ENCODE data around the gene SEL1L2.

SEL1L2 gene

GRCh38 chr20:13856354-13856753 lies 134.1 kb downstream of the SEL1L2 start:
- Histone ChIP-seq H3K27me3 (ENCODE audit: insufficient read depth, low read length, poor library complexity, severe bottlenecking) (no peaks in the 10 kb centered on the region), H3K9ac (ENCODE audit: low read depth, low read length, poor library complexity, severe bottlenecking) (no peak overlapping the region), H3K9me2 (replicated peaks; ENCODE audit: low read depth, low read length) (no peaks in the 10 kb centered on the region), H2AFZ (ENCODE audit: low read length) (no peak overlapping the region), H3K36me3 (ENCODE audit: insufficient read depth, low read length) (no peaks in the 10 kb centered on the region), H4K20me1 (ENCODE audit: insufficient read depth, low read length, poor library complexity, severe bottlenecking) (no peaks in the 10 kb centered on the region), H3K4me3 (ENCODE audit: low read length, poor library complexity, severe bottlenecking) (no peak overlapping the region), H3K4me1 (ENCODE audit: insufficient read depth, low read length, poor library complexity, severe bottlenecking) (no peaks in the 10 kb centered on the region), H3K4me2 (ENCODE audit: low read depth, low read length, poor library complexity, severe bottlenecking) (no peak overlapping the region), H3F3A (ENCODE audit: low read depth) (no peaks in the 10 kb centered on the region), H3K9me3 (ENCODE audit: insufficient read depth, low read depth, low read length) (no peaks in the 10 kb centered on the region), H3K79me2 (ENCODE audit: insufficient read depth, low read length) (no peaks in the 10 kb centered on the region)
- TF ChIP-seq CTCF (conservative IDR thresholded peaks at IDR 0.05; ENCODE audit: low read length) = no peak
- TF ChIP-seq EZH2phosphoT487 (IDR thresholded peaks at IDR 0.05; ENCODE audit: borderline replicate concordance) = no peak

- Histone ChIP-seq H3K79me2 (ENCODE audit: insufficient read depth, low read length) (no peaks in the 10 kb centered on the region), H3K4me2 (ENCODE audit: low read depth, low read length, poor library complexity, severe bottlenecking) (no peak overlapping the region), H3F3A (ENCODE audit: low read depth) (no peaks in the 10 kb centered on the region), H4K20me1 (ENCODE audit: insufficient read depth, low read length, poor library complexity, severe bottlenecking) (no peaks in the 10 kb centered on the region), H3K36me3 (ENCODE audit: insufficient read depth, low read length) (no peaks in the 10 kb centered on the region), H3K27me3 (ENCODE audit: insufficient read depth, low read length, poor library complexity, severe bottlenecking) (no peaks in the 10 kb centered on the region), H3K4me1 (ENCODE audit: insufficient read depth, low read length, poor library complexity, severe bottlenecking) (no peaks in the 10 kb centered on the region), H3K9ac (ENCODE audit: low read depth, low read length, poor library complexity, severe bottlenecking) (no peak overlapping the region), H3K9me2 (replicated peaks; ENCODE audit: low read depth, low read length) (no peaks in the 10 kb centered on the region), H2AFZ (ENCODE audit: low read length) (no peak overlapping the region), H3K4me3 (ENCODE audit: low read length, poor library complexity, severe bottlenecking) (no peak overlapping the region), H3K9me3 (ENCODE audit: insufficient read depth, low read depth, low read length) (no peaks in the 10 kb centered on the region)
- TF ChIP-seq CTCF (conservative IDR thresholded peaks at IDR 0.05; ENCODE audit: low read length) (no peak), EZH2phosphoT487 (IDR thresholded peaks at IDR 0.05; ENCODE audit: borderline replicate concordance) (no peak)
Observed at GRCh38 chr20:13855613-13856012, 134.8 kb downstream of the SEL1L2 start.

- H3K79me2 ChIP-seq (ENCODE audit: insufficient read depth, low read length) = no peaks in the 10 kb centered on the region
- no peaks in the 10 kb centered on the region for H3K36me3 ChIP-seq (ENCODE audit: insufficient read depth, low read length)
- no peaks in the 10 kb centered on the region for H3K9me2 ChIP-seq (replicated peaks; ENCODE audit: low read depth, low read length)
- TF ChIP-seq EZH2phosphoT487 (IDR thresholded peaks at IDR 0.05; ENCODE audit: borderline replicate concordance) = no peak
- TF ChIP-seq CTCF (conservative IDR thresholded peaks at IDR 0.05; ENCODE audit: low read length) = no peak
- H3K9me3 ChIP-seq (ENCODE audit: insufficient read depth, low read depth, low read length) = no peaks in the 10 kb centered on the region; the same call in 1 of the 2 replicates
- H3F3A ChIP-seq (ENCODE audit: low read depth) = no peaks in the 10 kb centered on the region
- no peak overlapping the region for H2AFZ ChIP-seq (ENCODE audit: low read length)
- no peaks in the 10 kb centered on the region for H3K4me1 ChIP-seq (ENCODE audit: insufficient read depth, low read length, poor library complexity, severe bottlenecking)
- H3K9ac ChIP-seq (ENCODE audit: low read depth, low read length, poor library complexity, severe bottlenecking) = no peak overlapping the region
- H3K27me3 ChIP-seq (ENCODE audit: insufficient read depth, low read length, poor library complexity, severe bottlenecking) = no peaks in the 10 kb centered on the region
- no peak overlapping the region for H3K4me2 ChIP-seq (ENCODE audit: low read depth, low read length, poor library complexity, severe bottlenecking)
- no peaks in the 10 kb centered on the region for H4K20me1 ChIP-seq (ENCODE audit: insufficient read depth, low read length, poor library complexity, severe bottlenecking)
- no peak overlapping the region for H3K4me3 ChIP-seq (ENCODE audit: low read length, poor library complexity, severe bottlenecking)
Observed at GRCh38 chr20:13852306-13852705, 138.1 kb downstream of the SEL1L2 start.
